Stimulated activated CD8-positive, alpha-beta memory T cell treated with anti-CD3 and anti-CD28 coated beads, Interleukin-4, amount 100 ng/mL, for 48 hours (primary cell): ENCODE data around the gene BSG.
A peak's percentile ranks its signal among the peaks of the same experiment; 100 is the strongest.
"Not testable (repeated sequence)": the region's sequence is repeated elsewhere in the genome, so short reads cannot be mapped to it uniquely, and the experiment has no call there.

ENCODE experiments used
- DNase-seq: peaks from one replicate; pipeline ENCODE4 v3.0.0-alpha.2; 2020

BSG gene

GRCh38 chr19:621191-621590, 48.8 kb downstream of the BSG start:
- not testable (repeated sequence) for DNase-seq

GRCh38 chr19:621819-622218, 49.4 kb downstream of the BSG start:
- DNase-seq: no peak

- no peak for DNase-seq
These were observed 50.3 kb downstream of the BSG start for GRCh38 chr19:622666-623065.

GRCh38 chr19:623175-623916, 51.0 kb downstream of the BSG start:
- DNase-seq: no peak

- DNase-seq: no peak
These were observed 51.6 kb downstream of the BSG start for GRCh38 chr19:623974-624373.

- DNase-seq: no peak
These were observed 52.2 kb downstream of the BSG start for GRCh38 chr19:624433-625109.

- DNase-seq: no peak
These were observed 52.9 kb downstream of the BSG start for GRCh38 chr19:625257-625656.

GRCh38 chr19:626566-626965, 54.2 kb downstream of the BSG start:
- DNase-seq: not testable (repeated sequence)

GRCh38 chr19:628168-628567, 55.8 kb downstream of the BSG start:
- peak; percentile 47 for DNase-seq

GRCh38 chr19:629515-629914, 57.1 kb downstream of the BSG start:
- DNase-seq: not testable (repeated sequence)

GRCh38 chr19:629961-630714, 57.7 kb downstream of the BSG start:
- no peak for DNase-seq

- DNase-seq: peak; percentile 73
These were observed 60.2 kb downstream of the BSG start for GRCh38 chr19:632579-633067.
